Measurements from ENCODE around the gene FKBP4.

GRCh38 chr12:2812290-2813213 lies 17.8 kb downstream of the FKBP4 start, which contains the start of gene ITFG2:
- TF ChIP-seq CTCF (optimal IDR thresholded peaks at IDR 0.05 in 1 of 3, IDR thresholded peaks at IDR 0.05 in 1 of 3, conservative IDR thresholded peaks at IDR 0.05 in 1 of 3; ENCODE audit: extremely low read depth in 1 of 3, insufficient read depth in 2 of 3, low read length in 3 of 3) (no peak), EZH2 (IDR thresholded peaks at IDR 0.05; ENCODE audit: low read length) (no peak)

Data from keratinocyte (primary cell).